ENCODE measurements around the gene TADA2A.
"Not testable (repeated sequence)": the region's sequence is repeated elsewhere in the genome, so short reads cannot be mapped to it uniquely, and the experiment has no call there.

TADA2A gene

GRCh38 chr17:37447641-37448040 lies 41.0 kb downstream of the TADA2A start:
- no peak overlapping the region for H2AFZ ChIP-seq (ENCODE audit: low read length)
- no peaks in the 10 kb centered on the region for H4K20me1 ChIP-seq (ENCODE audit: insufficient read depth, low read length, poor library complexity, severe bottlenecking)
- no peak overlapping the region for H3K4me2 ChIP-seq (ENCODE audit: low read depth, low read length, poor library complexity, severe bottlenecking)
- no peaks in the 10 kb centered on the region for H3K27me3 ChIP-seq (ENCODE audit: insufficient read depth, low read length, poor library complexity, severe bottlenecking)
- H3K9me3 ChIP-seq (ENCODE audit: insufficient read depth, low read depth, low read length) = no peaks in the 10 kb centered on the region
- H3K79me2 ChIP-seq (ENCODE audit: insufficient read depth, low read length) = no peaks in the 10 kb centered on the region
- no peaks in the 10 kb centered on the region for H3F3A ChIP-seq (ENCODE audit: low read depth)
- no peak overlapping the region for H3K4me3 ChIP-seq (ENCODE audit: low read length, poor library complexity, severe bottlenecking)
- TF ChIP-seq EZH2phosphoT487 (IDR thresholded peaks at IDR 0.05; ENCODE audit: borderline replicate concordance) = no peak
- TF ChIP-seq, protein P1, sequence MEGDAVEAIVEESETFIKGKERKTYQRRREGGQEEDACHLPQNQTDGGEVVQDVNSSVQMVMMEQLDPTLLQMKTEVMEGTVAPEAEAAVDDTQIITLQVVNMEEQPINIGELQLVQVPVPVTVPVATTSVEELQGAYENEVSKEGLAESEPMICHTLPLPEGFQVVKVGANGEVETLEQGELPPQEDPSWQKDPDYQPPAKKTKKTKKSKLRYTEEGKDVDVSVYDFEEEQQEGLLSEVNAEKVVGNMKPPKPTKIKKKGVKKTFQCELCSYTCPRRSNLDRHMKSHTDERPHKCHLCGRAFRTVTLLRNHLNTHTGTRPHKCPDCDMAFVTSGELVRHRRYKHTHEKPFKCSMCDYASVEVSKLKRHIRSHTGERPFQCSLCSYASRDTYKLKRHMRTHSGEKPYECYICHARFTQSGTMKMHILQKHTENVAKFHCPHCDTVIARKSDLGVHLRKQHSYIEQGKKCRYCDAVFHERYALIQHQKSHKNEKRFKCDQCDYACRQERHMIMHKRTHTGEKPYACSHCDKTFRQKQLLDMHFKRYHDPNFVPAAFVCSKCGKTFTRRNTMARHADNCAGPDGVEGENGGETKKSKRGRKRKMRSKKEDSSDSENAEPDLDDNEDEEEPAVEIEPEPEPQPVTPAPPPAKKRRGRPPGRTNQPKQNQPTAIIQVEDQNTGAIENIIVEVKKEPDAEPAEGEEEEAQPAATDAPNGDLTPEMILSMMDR (conservative IDR thresholded peaks at IDR 0.05; ENCODE audit: low read length) = no peak
- H3K9me2 ChIP-seq (replicated peaks; ENCODE audit: low read depth, low read length) = no peaks in the 10 kb centered on the region
- no peaks in the 10 kb centered on the region for H3K4me1 ChIP-seq (ENCODE audit: insufficient read depth, low read length, poor library complexity, severe bottlenecking)
- no peak overlapping the region for H3K9ac ChIP-seq (ENCODE audit: low read depth, low read length, poor library complexity, severe bottlenecking)
- H3K36me3 ChIP-seq (ENCODE audit: insufficient read depth, low read length) = peaks cover 80% of the 10 kb centered on the region

- Histone ChIP-seq H3F3A (ENCODE audit: low read depth) (no peaks in the 10 kb centered on the region), H3K36me3 (ENCODE audit: insufficient read depth, low read length) (peaks cover 71% of the 10 kb centered on the region; the same call in 1 of the 2 replicates), H2AFZ (ENCODE audit: low read length) (no peak overlapping the region)
Observed at GRCh38 chr17:37450112-37450511, 43.4 kb downstream of the TADA2A start.

GRCh38 chr17:37457801-37458200 lies 51.1 kb downstream of the TADA2A start:
- peaks cover 25% of the 10 kb centered on the region; the same call in 1 of the 2 replicates for H3K36me3 ChIP-seq (ENCODE audit: insufficient read depth, low read length)
- not testable (repeated sequence) for H3K4me3 ChIP-seq (ENCODE audit: low read length, poor library complexity, severe bottlenecking)

More at GRCh38 chr17:37450112-37450511, 43.4 kb downstream of the TADA2A start:
- H4K20me1 ChIP-seq (ENCODE audit: insufficient read depth, low read length, poor library complexity, severe bottlenecking) = no peaks in the 10 kb centered on the region
- H3K4me1 ChIP-seq (ENCODE audit: insufficient read depth, low read length, poor library complexity, severe bottlenecking) = no peaks in the 10 kb centered on the region
- H3K79me2 ChIP-seq (ENCODE audit: insufficient read depth, low read length) = no peaks in the 10 kb centered on the region
- no peak overlapping the region for H3K4me2 ChIP-seq (ENCODE audit: low read depth, low read length, poor library complexity, severe bottlenecking)
- H3K9ac ChIP-seq (ENCODE audit: low read depth, low read length, poor library complexity, severe bottlenecking) = no peak overlapping the region
- no peaks in the 10 kb centered on the region for H3K9me2 ChIP-seq (replicated peaks; ENCODE audit: low read depth, low read length)
- TF ChIP-seq, protein P1 (conservative IDR thresholded peaks at IDR 0.05; ENCODE audit: low read length) = no peak
- TF ChIP-seq EZH2phosphoT487 (IDR thresholded peaks at IDR 0.05; ENCODE audit: borderline replicate concordance) = no peak
- H3K4me3 ChIP-seq (ENCODE audit: low read length, poor library complexity, severe bottlenecking) = no peak overlapping the region
- H3K9me3 ChIP-seq (ENCODE audit: insufficient read depth, low read depth, low read length) = no peaks in the 10 kb centered on the region
- no peaks in the 10 kb centered on the region for H3K27me3 ChIP-seq (ENCODE audit: insufficient read depth, low read length, poor library complexity, severe bottlenecking)

DNA sequence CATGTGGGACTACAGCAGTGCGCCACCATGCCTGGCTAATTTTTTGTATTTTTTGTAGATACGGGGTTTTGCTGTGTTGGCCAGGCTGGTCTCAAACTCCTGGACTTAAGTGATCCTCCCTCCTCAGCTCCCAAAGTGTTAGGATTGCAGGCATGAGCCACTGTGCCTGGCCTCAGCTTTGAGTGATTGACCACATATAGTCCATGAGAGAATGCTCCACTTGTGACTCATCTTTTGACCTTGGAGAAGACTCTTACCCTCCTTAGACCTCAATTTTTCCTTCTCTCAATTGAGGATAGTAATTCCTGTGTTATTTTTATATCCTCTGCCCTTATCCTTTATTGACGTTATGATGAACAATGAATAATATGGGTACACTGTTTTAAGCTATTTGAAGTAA lies 52.1 kb downstream of the TADA2A start:
- no peaks in the 10 kb centered on the region for H3K9me3 ChIP-seq (ENCODE audit: insufficient read depth, low read depth, low read length)
- H3K27me3 ChIP-seq (ENCODE audit: insufficient read depth, low read length, poor library complexity, severe bottlenecking) = no peaks in the 10 kb centered on the region
- no peaks in the 10 kb centered on the region for H4K20me1 ChIP-seq (ENCODE audit: insufficient read depth, low read length, poor library complexity, severe bottlenecking)
- no peaks in the 10 kb centered on the region for H3K79me2 ChIP-seq (ENCODE audit: insufficient read depth, low read length)
- TF ChIP-seq EZH2phosphoT487 (IDR thresholded peaks at IDR 0.05; ENCODE audit: borderline replicate concordance) = no peak
- TF ChIP-seq, protein P1 (conservative IDR thresholded peaks at IDR 0.05; ENCODE audit: low read length) = no peak
- no peak overlapping the region for H2AFZ ChIP-seq (ENCODE audit: low read length)
- no peaks in the 10 kb centered on the region for H3K4me1 ChIP-seq (ENCODE audit: insufficient read depth, low read length, poor library complexity, severe bottlenecking)
- H3K4me3 ChIP-seq (ENCODE audit: low read length, poor library complexity, severe bottlenecking) = no peak overlapping the region
- no peak overlapping the region for H3K4me2 ChIP-seq (ENCODE audit: low read depth, low read length, poor library complexity, severe bottlenecking)
- H3K9ac ChIP-seq (ENCODE audit: low read depth, low read length, poor library complexity, severe bottlenecking) = no peak overlapping the region
- H3F3A ChIP-seq (ENCODE audit: low read depth) = no peaks in the 10 kb centered on the region
- peaks cover 22% of the 10 kb centered on the region; the same call in 1 of the 2 replicates for H3K36me3 ChIP-seq (ENCODE audit: insufficient read depth, low read length)
- H3K9me2 ChIP-seq (replicated peaks; ENCODE audit: low read depth, low read length) = no peaks in the 10 kb centered on the region

More at GRCh38 chr17:37457801-37458200, 51.1 kb downstream of the TADA2A start:
- not testable (repeated sequence) for H3K9ac ChIP-seq (ENCODE audit: low read depth, low read length, poor library complexity, severe bottlenecking); H3K4me1 ChIP-seq (ENCODE audit: insufficient read depth, low read length, poor library complexity, severe bottlenecking); H3K79me2 ChIP-seq (ENCODE audit: insufficient read depth, low read length); H3F3A ChIP-seq (ENCODE audit: low read depth); H2AFZ ChIP-seq (ENCODE audit: low read length); H3K9me2 ChIP-seq (replicated peaks; ENCODE audit: low read depth, low read length); H3K9me3 ChIP-seq (ENCODE audit: insufficient read depth, low read depth, low read length); H3K4me2 ChIP-seq (ENCODE audit: low read depth, low read length, poor library complexity, severe bottlenecking); H4K20me1 ChIP-seq (ENCODE audit: insufficient read depth, low read length, poor library complexity, severe bottlenecking); H3K27me3 ChIP-seq (ENCODE audit: insufficient read depth, low read length, poor library complexity, severe bottlenecking)

Data from Loucy (cell line).